Aortic smooth muscle cell (primary cell): Measurements from ENCODE around the gene PSME3. TPM values are rescaled to one million over a fixed set of nuclear protein-coding genes. Genes with fewer than 3 reads are reported as not detected.

Source experiments
- total RNA-seq: library from RNA; depleted of rRNA; stranded (reverse); fragments of >200 nt; gene quantifications from 2 replicates; pipeline ENCODE4 v1.2.3, GENCODE V29; 2014

The PSME3 gene
- total RNA-seq = 65.0 and 66.4 TPM in 2 replicates

DNA sequence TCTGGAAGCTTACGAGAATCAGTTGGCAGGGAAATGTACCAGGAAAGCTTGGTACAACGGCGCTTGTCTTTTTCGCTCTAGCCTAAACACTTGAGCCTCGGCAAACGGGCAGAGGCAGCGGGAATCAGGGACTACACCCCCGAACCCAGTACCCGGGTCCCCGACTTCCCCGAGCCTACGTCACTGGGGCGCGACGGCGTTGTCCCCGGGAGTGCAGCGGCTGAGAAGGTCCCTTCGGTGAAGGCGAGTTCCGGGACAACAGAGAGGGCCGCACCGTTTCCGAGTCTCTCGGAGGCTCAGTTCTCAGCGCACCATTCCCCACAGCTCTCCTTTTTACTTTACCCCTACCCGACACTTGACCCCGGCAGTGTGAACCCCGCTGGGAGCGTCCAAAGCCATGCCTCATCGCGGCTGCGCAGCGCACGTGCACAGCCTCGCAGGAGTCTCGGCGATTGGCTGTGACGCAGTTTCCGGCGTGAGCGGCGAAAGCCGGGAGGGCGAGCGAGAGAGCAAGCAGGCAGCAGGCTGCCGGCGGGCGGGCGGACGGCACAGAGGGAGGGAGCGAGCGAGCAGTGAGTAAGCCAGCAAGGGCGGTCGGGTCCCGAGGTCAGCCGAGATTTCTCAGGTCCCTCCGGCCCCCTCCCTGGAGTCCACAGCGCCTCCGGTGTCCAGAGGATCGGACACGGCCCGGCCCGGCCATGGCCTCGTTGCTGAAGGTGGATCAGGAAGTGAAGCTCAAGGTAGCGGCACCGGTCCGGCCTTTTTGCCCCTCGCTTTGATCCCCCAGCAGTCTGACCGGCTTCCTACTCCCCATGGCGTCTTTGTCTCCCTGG lies at the start of gene PSME3:
PSME3 (plus strand) TSS at position 464 of the 833 bp plus-strand sequence; CDS start at position 699, 235 bp downstream.

GRCh38 chr17:42798383-42799380 lies 34.5 kb upstream of the PSME3 start, which contains the start of the genes CNTD1 and COA3:
Gene CNTD1 (plus strand): TSS chr17:42798861. CDS start chr17:42799068, 207 bp downstream.
Gene COA3 (minus strand): TSS chr17:42798704. CDS start chr17:42798681, 23 bp downstream.

DNA sequence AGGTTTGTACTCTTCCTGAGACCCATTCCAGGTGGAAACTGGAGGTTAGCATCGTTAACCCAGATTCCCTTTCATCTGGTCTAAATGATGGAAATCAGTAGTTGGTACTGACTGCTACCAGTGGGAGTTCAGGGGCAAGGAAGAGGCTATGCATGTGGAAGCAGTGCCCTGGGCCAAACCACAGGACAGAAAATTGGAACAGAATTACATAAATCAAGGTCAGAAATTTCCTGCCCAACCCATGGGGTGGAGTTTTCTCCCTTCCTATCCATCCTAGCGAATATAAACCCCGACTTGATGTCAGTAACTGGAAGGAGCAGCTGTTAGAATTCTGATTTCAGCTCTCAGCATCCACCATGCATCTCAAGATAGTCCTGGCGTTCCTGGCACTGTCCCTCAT lies 11.1 kb downstream of the PSME3 start, which contains the start of gene AOC2:
AOC2 (plus strand) TSS at position 310 of the 400 bp plus-strand sequence; CDS start at position 357, 47 bp downstream.

GRCh38 chr17:42850954-42851353 lies 17.8 kb downstream of the PSME3 start, which contains the start of gene AOC3:
Gene AOC3 (plus strand): TSS chr17:42851199. CDS start chr17:42851344, 145 bp downstream.

Other genes starting within 250 kb of the PSME3 start
- gene RETREG3, start 224.0 kb upstream of the PSME3 start, total RNA-seq = 50.7 and 55.1 TPM in 2 replicates
- 22.1 and 26.7 TPM in 2 replicates for gene TUBG1, start 223.7 kb upstream of the PSME3 start, total RNA-seq
- gene TUBG2, start 174.1 kb upstream of the PSME3 start, total RNA-seq = 6.5 and 9.3 TPM in 2 replicates
- 13.3 and 17.8 TPM in 2 replicates for gene PLEKHH3, start 156.4 kb upstream of the PSME3 start, total RNA-seq
- gene CCR10, start 151.6 kb upstream of the PSME3 start, total RNA-seq = 2.1 and 2.8 TPM in 2 replicates
- 25.1 and 38.4 TPM in 2 replicates for gene CNTNAP1, start 150.9 kb upstream of the PSME3 start, total RNA-seq
- 14.9 and 15.6 TPM in 2 replicates for gene EZH1, start 88.4 kb upstream of the PSME3 start, total RNA-seq
- gene RAMP2, start 72.2 kb upstream of the PSME3 start, total RNA-seq = 0.19 and 0.26 TPM in 2 replicates
- gene VPS25, start 59.9 kb upstream of the PSME3 start, total RNA-seq = 57.4 and 57.7 TPM in 2 replicates
- gene WNK4, start 52.8 kb upstream of the PSME3 start, total RNA-seq = 0.06 TPM in 1 of 2 replicates, not detected in the other
- gene COA3, start 34.7 kb upstream of the PSME3 start, total RNA-seq = 69.2 and 82.2 TPM in 2 replicates
- gene CNTD1, start 34.5 kb upstream of the PSME3 start, total RNA-seq = 0.12 and 0.13 TPM in 2 replicates
- gene BECN1, start 9.1 kb upstream of the PSME3 start, total RNA-seq = 159 and 176 TPM in 2 replicates
- gene AOC2, start 11.2 kb downstream of the PSME3 start, total RNA-seq = 0.40 and 0.56 TPM in 2 replicates
- 0.26 and 0.44 TPM in 2 replicates for gene AOC3, start 17.8 kb downstream of the PSME3 start, total RNA-seq
- not detected in 2 replicates for gene G6PC1, start 67.4 kb downstream of the PSME3 start, total RNA-seq
- 23.4 and 37.5 TPM in 2 replicates for gene AARSD1, start 131.1 kb downstream of the PSME3 start, total RNA-seq
- gene PTGES3L, start 146.7 kb downstream of the PSME3 start, total RNA-seq = not detected in 2 replicates
- 7.6 and 9.2 TPM in 2 replicates for gene RUNDC1, start 147.2 kb downstream of the PSME3 start, total RNA-seq
- gene RPL27, start 165.0 kb downstream of the PSME3 start, total RNA-seq = 1,070 and 1,150 TPM in 2 replicates
- gene IFI35, start 173.4 kb downstream of the PSME3 start, total RNA-seq = 35.9 and 40.0 TPM in 2 replicates
- gene VAT1, start 189.0 kb downstream of the PSME3 start, total RNA-seq = 187 and 189 TPM in 2 replicates
- 0.12 and 0.13 TPM in 2 replicates for gene RND2, start 191.8 kb downstream of the PSME3 start, total RNA-seq